ENCODE data around the gene EDC3.
A peak's percentile ranks its signal among the peaks of the same experiment; 100 is the strongest.
"Not testable (repeated sequence)": the region's sequence is repeated elsewhere in the genome, so short reads cannot be mapped to it uniquely, and the experiment has no call there.

The EDC3 gene

GRCh38 chr15:74710319-74711094, 14.7 kb upstream of the EDC3 start:
- no peak for DNase-seq

GRCh38 chr15:74709892-74710291, 14.1 kb upstream of the EDC3 start:
- DNase-seq, result no peak

- DNase-seq, result no peak
These were observed 13.2 kb upstream of the EDC3 start for GRCh38 chr15:74709011-74709410.

GRCh38 chr15:74696808-74697207, 984 bp upstream of the EDC3 start:
- no peak for DNase-seq

- no peak for DNase-seq
These were observed 540 bp upstream of the EDC3 start for GRCh38 chr15:74696398-74696729.

GRCh38 chr15:74692327-74692726, 3.5 kb downstream of the EDC3 start:
- DNase-seq, result no peak

- DNase-seq, result no peak
These were observed 12.1 kb downstream of the EDC3 start for GRCh38 chr15:74683758-74684157.

- DNase-seq, result no peak
These were observed 12.9 kb downstream of the EDC3 start for GRCh38 chr15:74682954-74683353.

- no peak for DNase-seq
These were observed 15.4 kb downstream of the EDC3 start for GRCh38 chr15:74680456-74680855.

- DNase-seq, result no peak
These were observed 19.0 kb downstream of the EDC3 start for GRCh38 chr15:74676801-74677200.

- no peak for DNase-seq
These were observed 21.7 kb downstream of the EDC3 start for GRCh38 chr15:74674161-74674560.

GRCh38 chr15:74669627-74670026, 26.2 kb downstream of the EDC3 start:
- DNase-seq, result no peak

GRCh38 chr15:74667975-74668374, 27.8 kb downstream of the EDC3 start:
- no peak for DNase-seq

- DNase-seq, result no peak
These were observed 31.2 kb downstream of the EDC3 start for GRCh38 chr15:74664670-74665069.

GRCh38 chr15:74664028-74664616, 31.7 kb downstream of the EDC3 start:
- peak in 23 of 51 donors; percentile 1 to 67 (median 26) for DNase-seq

GRCh38 chr15:74663303-74664027, 32.4 kb downstream of the EDC3 start:
- no peak for DNase-seq

GRCh38 chr15:74662064-74662860, 33.6 kb downstream of the EDC3 start:
- DNase-seq, result no peak

- DNase-seq, result not testable (repeated sequence)
These were observed 34.5 kb downstream of the EDC3 start for GRCh38 chr15:74661280-74661679.

GRCh38 chr15:74657846-74658245, 38.0 kb downstream of the EDC3 start:
- DNase-seq, result no peak

GRCh38 chr15:74656935-74657535, 38.8 kb downstream of the EDC3 start:
- DNase-seq, result peak in 10 of 51 donors; percentile 10 to 33 (median 14)

- DNase-seq, result peak in 1 of 51 donors; percentile 12
These were observed 40.4 kb downstream of the EDC3 start for GRCh38 chr15:74655424-74655823.

Data from hypothalamus (tissue), 51 donors.